Retinal pigment epithelial cell (primary cell): ENCODE data around the gene DEXI.
A peak's percentile ranks its signal among the peaks of the same experiment; 100 is the strongest.
"Not testable (repeated sequence)": the region's sequence is repeated elsewhere in the genome, so short reads cannot be mapped to it uniquely, and the experiment has no call there.

Source experiments
- DNase-seq: peaks from one replicate; pipeline ENCODE4 v3.0.0-alpha.2; 2010; ENCODE audit warnings: low read depth
- H3K4me3 ChIP-seq: 2 replicates; pipeline ENCODE4 v1.5.1; 2011; ENCODE audit warnings: mild to moderate bottlenecking, low read length, control low read depth, moderate library complexity
- CTCF ChIP-seq: conservative IDR thresholded peaks from 2 replicates; pipeline ENCODE4 v1.5.1; 2011; ENCODE audit warnings: low read depth, low read length, control low read depth, inconsistent platforms

DEXI gene

DNA sequence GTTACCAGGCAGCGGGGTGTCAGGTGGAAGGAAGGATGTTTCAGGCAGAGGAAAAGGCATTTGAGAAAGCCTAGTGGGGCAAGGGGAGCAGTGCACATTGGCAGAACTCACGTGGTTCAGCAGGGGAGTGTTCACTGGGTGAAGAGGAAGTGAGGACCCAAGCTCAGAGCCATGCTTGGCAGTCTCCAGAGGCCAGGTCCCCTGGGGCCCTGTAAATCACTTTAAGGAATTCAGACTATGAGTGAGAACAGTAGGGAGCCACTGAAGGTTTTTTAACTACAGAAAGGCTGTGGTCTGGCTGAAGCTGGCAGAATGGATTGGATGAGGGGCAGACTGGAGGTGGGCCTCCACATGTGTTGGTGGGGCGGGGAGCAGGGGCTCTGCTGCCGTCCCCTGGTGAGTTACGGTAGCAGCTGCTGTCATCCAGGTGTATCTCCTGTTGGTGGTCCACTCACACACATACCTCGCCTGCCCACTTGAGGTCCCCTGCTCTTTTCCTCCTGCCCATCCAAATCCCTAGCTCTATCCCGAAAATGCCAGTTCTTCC lies 7.2 kb upstream of the DEXI start:
- no peak for TF ChIP-seq CTCF
- no peak overlapping the region for H3K4me3 ChIP-seq
- DNase-seq, result no peak

DNA sequence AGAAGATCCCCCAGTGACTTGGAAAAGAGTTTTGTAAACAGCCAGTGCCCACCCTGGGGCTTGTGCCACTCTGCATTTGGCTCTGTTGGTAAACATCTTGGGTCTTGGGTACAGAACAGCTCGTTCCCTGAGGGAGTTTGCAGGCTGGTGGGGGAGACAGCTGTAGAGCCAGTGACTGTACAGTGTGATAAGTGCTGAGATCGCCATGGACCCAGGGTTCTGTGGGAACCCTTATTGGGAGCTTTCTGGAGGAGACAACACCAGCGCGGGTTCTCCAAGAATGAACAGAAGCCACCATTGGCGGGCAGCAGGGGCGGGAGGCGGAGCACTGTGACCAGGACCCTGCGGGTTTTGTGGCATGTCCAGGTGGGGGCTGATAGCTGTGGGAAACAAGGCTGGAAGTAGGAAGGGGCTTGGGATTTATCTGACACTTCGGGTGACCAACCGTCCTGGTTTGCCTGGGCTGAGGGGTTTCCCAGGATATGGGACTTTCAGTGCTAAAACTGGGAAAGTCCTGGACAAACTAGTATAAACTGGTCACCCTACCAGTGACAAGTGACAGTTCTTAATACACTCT lies 5.0 kb upstream of the DEXI start:
- TF ChIP-seq CTCF, result no peak

GRCh38 chr16:10946308-10946707 lies 4.0 kb upstream of the DEXI start:
- TF ChIP-seq CTCF, result no peak
- peak overlapping the region; percentile 19 for H3K4me3 ChIP-seq
- DNase-seq, result no peak

More for the DNA sequence above, 5.0 kb upstream of the DEXI start:
- H3K4me3 ChIP-seq, result no peak overlapping the region
- DNase-seq, result no peak

DNA sequence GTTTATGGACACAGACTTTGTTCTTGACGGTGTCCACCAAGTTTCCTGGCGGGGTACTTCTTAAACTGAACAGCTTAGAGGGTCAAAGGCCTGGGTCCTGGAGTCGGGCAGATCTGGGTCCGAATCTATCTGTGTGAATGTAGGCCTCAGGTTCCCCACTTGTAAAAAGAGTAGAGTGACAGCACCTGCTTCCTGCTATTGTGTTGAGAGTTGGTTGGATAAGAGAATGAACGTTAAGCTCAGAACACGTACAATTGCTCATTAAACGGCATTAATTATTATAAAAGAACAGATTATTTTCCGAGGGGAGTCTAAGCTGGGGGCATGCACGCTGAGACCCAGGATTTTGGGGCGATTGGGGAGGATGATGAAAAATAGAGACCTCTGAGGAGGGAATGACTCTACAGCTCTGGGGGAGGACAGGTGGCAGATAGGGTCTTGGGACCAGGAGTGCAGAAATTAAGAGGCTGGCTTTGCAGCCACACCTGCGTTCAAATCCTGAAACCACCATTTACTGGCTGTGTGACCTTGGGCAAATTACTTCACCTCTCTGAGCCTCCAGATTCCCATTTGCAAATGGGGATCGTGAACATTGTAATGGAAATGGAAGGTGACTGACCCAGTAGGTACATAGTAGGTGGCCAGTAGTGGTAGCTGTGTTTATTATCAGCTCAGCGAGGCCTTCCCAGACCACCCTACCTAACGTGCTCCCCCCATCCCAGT lies 3.0 kb upstream of the DEXI start:
- no peak for TF ChIP-seq CTCF
- H3K4me3 ChIP-seq, result peak overlapping the region; percentile 82
- no peak for DNase-seq

GRCh38 chr16:10944249-10945064 lies 2.2 kb upstream of the DEXI start, which contains the start of gene CLEC16A:
CLEC16A (plus strand) TSS chr16:10944564; CDS start chr16:10944718, 154 bp downstream.
- H3K4me3 ChIP-seq, result peak within 1 kb of the TSS; percentile 82
- TF ChIP-seq CTCF, result no peak
- peak; percentile 80 for DNase-seq

- no peak for DNase-seq
- H3K4me3 ChIP-seq, result no peak overlapping the region
- TF ChIP-seq CTCF, result no peak
Measured at GRCh38 chr16:10943064-10943353, 741 bp upstream of the DEXI start.

DNA sequence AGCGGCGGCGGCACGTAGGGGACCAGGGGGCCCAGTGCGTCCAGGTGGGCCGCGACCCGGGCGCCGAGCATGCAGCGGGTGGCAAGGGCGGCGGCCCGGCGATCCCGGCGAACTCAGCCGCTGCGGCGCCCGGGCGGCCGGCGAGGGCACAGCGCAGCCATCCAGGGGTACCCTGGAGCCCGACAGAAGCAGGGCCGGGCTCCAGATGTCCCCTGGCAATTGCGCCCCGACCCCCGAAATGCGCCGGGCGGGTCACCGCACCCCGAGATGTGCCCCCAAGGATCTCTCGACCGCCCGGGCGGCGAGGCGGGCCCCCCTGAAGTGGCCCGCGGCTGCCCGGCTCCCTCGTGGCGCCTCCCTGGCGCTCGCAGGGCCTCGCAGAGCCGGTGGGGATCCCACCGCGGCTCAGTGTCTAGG lies 325 bp downstream of the DEXI start:
- not testable (repeated sequence) for DNase-seq
- peak overlapping the region; percentile 72 for H3K4me3 ChIP-seq
